HG03103 (cell line): ENCODE measurements around the gene ALG14.
"Not testable (repeated sequence)": the region's sequence is repeated elsewhere in the genome, so short reads cannot be mapped to it uniquely, and the experiment has no call there.

Experiments used
- ATAC-seq: cut with Tn5 transposase; IDR thresholded peaks from one replicate; pipeline ENCODE4 v1.9.1; 2021; ENCODE audit warnings: low read depth; ENCODE audit not compliant: unreplicated experiment

ALG14 gene

GRCh38 chr1:95015076-95015475 lies 57.7 kb downstream of the ALG14 start:
- no peak for ATAC-seq

- ATAC-seq, result no peak
Measured at GRCh38 chr1:95013950-95014574, 58.7 kb downstream of the ALG14 start.

GRCh38 chr1:95012389-95012788 lies 60.4 kb downstream of the ALG14 start:
- no peak for ATAC-seq

- ATAC-seq, result no peak
Measured at GRCh38 chr1:95010158-95010557, 62.6 kb downstream of the ALG14 start.

GRCh38 chr1:95007687-95008086 lies 65.1 kb downstream of the ALG14 start:
- no peak for ATAC-seq

GRCh38 chr1:95006681-95007080 lies 66.1 kb downstream of the ALG14 start:
- ATAC-seq, result no peak

- no peak for ATAC-seq
Measured at GRCh38 chr1:95005584-95005983, 67.2 kb downstream of the ALG14 start.

- no peak for ATAC-seq
Measured at GRCh38 chr1:95004013-95004412, 68.7 kb downstream of the ALG14 start.

GRCh38 chr1:95003433-95003738 lies 69.4 kb downstream of the ALG14 start:
- no peak for ATAC-seq

- no peak for ATAC-seq
Measured at GRCh38 chr1:95002540-95003432, 70.0 kb downstream of the ALG14 start.

GRCh38 chr1:95002164-95002539 lies 70.6 kb downstream of the ALG14 start:
- ATAC-seq, result no peak

GRCh38 chr1:94999456-95000131 lies 73.2 kb downstream of the ALG14 start:
- no peak for ATAC-seq

GRCh38 chr1:94998748-94999147 lies 74.0 kb downstream of the ALG14 start:
- ATAC-seq, result no peak

GRCh38 chr1:94998114-94998513 lies 74.6 kb downstream of the ALG14 start:
- no peak for ATAC-seq

- not testable (repeated sequence) for ATAC-seq
Measured at GRCh38 chr1:94995536-94995935, 77.2 kb downstream of the ALG14 start.

- ATAC-seq, result no peak
Measured at GRCh38 chr1:94994805-94995204, 77.9 kb downstream of the ALG14 start.

- no peak for ATAC-seq
Measured at GRCh38 chr1:94993931-94994645, 78.7 kb downstream of the ALG14 start.

- ATAC-seq, result no peak
Measured at GRCh38 chr1:94992863-94993563, 79.7 kb downstream of the ALG14 start.

GRCh38 chr1:94992161-94992560 lies 80.6 kb downstream of the ALG14 start:
- ATAC-seq, result no peak

GRCh38 chr1:94989911-94990473 lies 82.8 kb downstream of the ALG14 start:
- ATAC-seq, result no peak
